CD4-positive, alpha-beta memory T cell (primary cell): ENCODE results near the gene TRPM5. TPM values are rescaled to one million over a fixed set of nuclear protein-coding genes. Genes with fewer than 3 reads are reported as not detected.

Experiments used
- CTCF ChIA-PET: fragments of 350-600 bp; sonication (Branson Sonifier 250); formaldehyde crosslinking; loops from one replicate; lab custom pipeline; 2021; ENCODE audit warnings: inconsistent platforms; ENCODE audit not compliant: partially characterized antibody; lab: Charles Lee
- POLR2A ChIA-PET: fragments of 350-600 bp; sonication (Branson Sonifier 250); formaldehyde crosslinking; loops from one replicate; lab custom pipeline; 2021; ENCODE audit not compliant: partially characterized antibody; lab: Charles Lee
- DNase-seq, 5 donors: peaks; one replicate each; pipeline versions ENCODE4 v3.0.0 to v3.0.0-alpha.2; 2020 to 2022; ENCODE audit warnings: mixed read lengths in 1 of 5
- H3K27ac ChIP-seq: one replicate; pipeline ENCODE4 v1.7.0; 2013; ENCODE audit warnings: low read depth, low read length
- H3K27me3 ChIP-seq: 2 replicates; pipeline ENCODE4 v1.7.0; 2013; ENCODE audit warnings: mild to moderate bottlenecking, low read length, moderate library complexity; ENCODE audit not compliant: insufficient read depth
- H3K36me3 ChIP-seq: 2 replicates; pipeline ENCODE4 v1.7.0; 2013; ENCODE audit warnings: mild to moderate bottlenecking, low read length, moderate library complexity; ENCODE audit not compliant: insufficient read depth
- H3K4me1 ChIP-seq: 2 replicates; pipeline ENCODE4 v1.7.0; 2013; ENCODE audit warnings: mild to moderate bottlenecking, low read length, moderate library complexity; ENCODE audit not compliant: insufficient read depth
- H3K4me3 ChIP-seq, 2 donors: one replicate each; pipeline ENCODE4 v1.7.0; 2013; ENCODE audit warnings: low read length in 2 of 2, mild to moderate bottlenecking in 1 of 2
- H3K9me3 ChIP-seq, 2 donors: one replicate each; pipeline ENCODE4 v1.7.0; 2013; ENCODE audit warnings: low read length in 2 of 2, control low read depth in 1 of 2; ENCODE audit not compliant: control insufficient read depth in 1 of 2
- H3K27ac Mint-ChIP-seq, 7 donors: one replicate each; pipeline ENCODE4 v1.8.0; 2020 to 2021; ENCODE audit warnings: mixed read lengths in 7 of 7, mild to moderate bottlenecking in 6 of 7, inconsistent platforms in 3 of 7, moderate library complexity in 3 of 7
- H3K27me3 Mint-ChIP-seq, 2 donors: one replicate each; pipeline ENCODE4 v1.8.0; 2020 to 2021; ENCODE audit warnings: mixed read lengths in 2 of 2
- H3K36me3 Mint-ChIP-seq, 2 donors: one replicate each; pipeline ENCODE4 v1.8.0; 2020 to 2021; ENCODE audit warnings: mixed read lengths in 2 of 2, inconsistent platforms in 1 of 2, mild to moderate bottlenecking in 1 of 2
- H3K4me1 Mint-ChIP-seq, 4 donors: one replicate each; pipeline ENCODE4 v1.8.0; 2020 to 2021; ENCODE audit warnings: mixed read lengths in 4 of 4, mild to moderate bottlenecking in 1 of 4
- H3K4me3 Mint-ChIP-seq, 8 donors: one replicate each; pipeline ENCODE4 v1.8.0; 2020 to 2021; ENCODE audit warnings: mixed read lengths in 8 of 8, mild to moderate bottlenecking in 7 of 8, moderate library complexity in 6 of 8, inconsistent platforms in 3 of 8
- H3K9me3 Mint-ChIP-seq, 8 donors: one replicate each; pipeline ENCODE4 v1.8.0; 2020 to 2021; ENCODE audit warnings: mixed read lengths in 8 of 8, mild to moderate bottlenecking in 5 of 8, inconsistent platforms in 3 of 8, moderate library complexity in 1 of 8
- intact Hi-C: fragments of 100-400 bp; cut with micrococcal nuclease; formaldehyde crosslinking; loops from one replicate; pipeline ENCODE4 v1.15.1; 2023
- polyA plus RNA-seq, 2 donors: library from polyadenylated mRNA; unstranded; fragments of 300-500 nt; fragmentation: Illumina TruSeq; gene quantifications; one replicate each; pipeline ENCODE4 v1.2.3, GENCODE V29; 2021
- total RNA-seq, 2 experiments: library from RNA; stranded (reverse); gene quantifications; one replicate each; pipeline ENCODE4 v1.2.3, GENCODE V29; 2021

The TRPM5 gene
- total and polyA plus RNA-seq, 4 experiments from 2014 or later, result 0.19 to 0.23 TPM; not detected in 2

- Mint-ChIP-seq H3K27ac (no peak overlapping the region), H3K4me1 (no peaks in the 10 kb centered on the region), H3K9me3 (peaks cover 0 to 2% (median 0%) of the 10 kb centered on the region in 8 donors), H3K36me3 (no peaks in the 10 kb centered on the region), H3K4me3 (no peak overlapping the region), H3K27me3 (no peaks in the 10 kb centered on the region)
- intact Hi-C loops, result no loop called here
- ChIA-PET CTCF (no interaction called here), POLR2A (no interaction called here)
- no peak for DNase-seq
- Histone ChIP-seq H3K9me3 (no peaks in the 10 kb centered on the region), H3K36me3 (no peaks in the 10 kb centered on the region), H3K27me3 (no peaks in the 10 kb centered on the region), H3K4me1 (no peaks in the 10 kb centered on the region), H3K4me3 (no peak overlapping the region), H3K27ac (no peak overlapping the region)
Measured at GRCh38 chr11:2435288-2436012, 8.9 kb downstream of the TRPM5 start.

- no peak overlapping the region for H3K4me3 Mint-ChIP-seq
- POLR2A ChIA-PET, result no interaction called here
- no peak for DNase-seq
Measured at GRCh38 chr11:2434506-2435255, 9.6 kb downstream of the TRPM5 start.

GRCh38 chr11:2434008-2434407, 10.3 kb downstream of the TRPM5 start:
- intact Hi-C loops, result no loop called here
- H3K4me1 ChIP-seq, result no peaks in the 10 kb centered on the region
- POLR2A ChIA-PET, result no interaction called here
- Mint-ChIP-seq H3K27ac (no peak overlapping the region), H3K4me3 (no peak overlapping the region), H3K36me3 (no peaks in the 10 kb centered on the region), H3K4me1 (no peaks in the 10 kb centered on the region), H3K27me3 (no peaks in the 10 kb centered on the region), H3K9me3 (no peaks in the 10 kb centered on the region)
- no peaks in the 10 kb centered on the region for H3K9me3 ChIP-seq
- H3K4me3 ChIP-seq, result no peak overlapping the region
- no peaks in the 10 kb centered on the region for H3K27me3 ChIP-seq
- no peak for DNase-seq
- no peak overlapping the region for H3K27ac ChIP-seq
- H3K36me3 ChIP-seq, result no peaks in the 10 kb centered on the region
- CTCF ChIA-PET, result no interaction called here

More at GRCh38 chr11:2434506-2435255, 9.6 kb downstream of the TRPM5 start:
- intact Hi-C loops, result no loop called here
- Histone ChIP-seq H3K9me3 (no peaks in the 10 kb centered on the region), H3K27me3 (no peaks in the 10 kb centered on the region), H3K27ac (no peak overlapping the region), H3K4me1 (no peaks in the 10 kb centered on the region), H3K36me3 (no peaks in the 10 kb centered on the region), H3K4me3 (no peak overlapping the region)
- Mint-ChIP-seq H3K36me3 (no peaks in the 10 kb centered on the region), H3K4me1 (no peaks in the 10 kb centered on the region), H3K27me3 (no peaks in the 10 kb centered on the region), H3K27ac (no peak overlapping the region), H3K9me3 (no peaks in the 10 kb centered on the region)
- CTCF ChIA-PET, result interaction anchor here (0.5 kb wide), 1 partner anchor 89 kb away, joined by 3 read pairs; no protein-coding TSS in a partner anchor

- ChIA-PET POLR2A (no interaction called here), CTCF (interaction anchor here (2.9 kb wide), 1 partner anchor 98 kb away, joined by 18 read pairs; no protein-coding TSS in a partner anchor)
- no peak for DNase-seq
- no peaks in the 10 kb centered on the region for H3K9me3 Mint-ChIP-seq
- H3K36me3 ChIP-seq, result no peaks in the 10 kb centered on the region
- intact Hi-C loops, result no loop called here
- no peak overlapping the region for H3K27ac Mint-ChIP-seq
- H3K4me1 ChIP-seq, result no peaks in the 10 kb centered on the region
- no peaks in the 10 kb centered on the region for H3K36me3 Mint-ChIP-seq
- H3K4me3 ChIP-seq, result no peak overlapping the region
- no peaks in the 10 kb centered on the region for H3K27me3 Mint-ChIP-seq
- H3K27me3 ChIP-seq, result no peaks in the 10 kb centered on the region
- H3K4me1 Mint-ChIP-seq, result no peaks in the 10 kb centered on the region
- H3K9me3 ChIP-seq, result no peaks in the 10 kb centered on the region
- H3K27ac ChIP-seq, result no peak overlapping the region
- H3K4me3 Mint-ChIP-seq, result no peak overlapping the region
Measured at GRCh38 chr11:2433106-2433925, 11.0 kb downstream of the TRPM5 start.

- no peak overlapping the region for H3K27ac Mint-ChIP-seq
- no peak overlapping the region for H3K4me3 Mint-ChIP-seq
- Histone ChIP-seq H3K9me3 (no peaks in the 10 kb centered on the region), H3K27me3 (no peaks in the 10 kb centered on the region), H3K4me1 (no peaks in the 10 kb centered on the region), H3K36me3 (no peaks in the 10 kb centered on the region), H3K27ac (no peak overlapping the region), H3K4me3 (no peak overlapping the region)
- CTCF ChIA-PET, result interaction anchor here (2.9 kb wide), 1 partner anchor 99 kb away, joined by 18 read pairs; no protein-coding TSS in a partner anchor
- no peaks in the 10 kb centered on the region for H3K36me3 Mint-ChIP-seq
- H3K9me3 Mint-ChIP-seq, result no peaks in the 10 kb centered on the region
- no peak for DNase-seq
- POLR2A ChIA-PET, result no interaction called here
- H3K27me3 Mint-ChIP-seq, result no peaks in the 10 kb centered on the region
- no peaks in the 10 kb centered on the region for H3K4me1 Mint-ChIP-seq
- intact Hi-C loops, result no loop called here
Measured at GRCh38 chr11:2432628-2433071, 11.7 kb downstream of the TRPM5 start.

GRCh38 chr11:2432171-2432621, 12.1 kb downstream of the TRPM5 start:
- no peak overlapping the region for H3K27ac Mint-ChIP-seq
- DNase-seq, result no peak
- no peaks in the 10 kb centered on the region for H3K4me1 Mint-ChIP-seq
- Histone ChIP-seq H3K4me1 (no peaks in the 10 kb centered on the region), H3K27ac (no peak overlapping the region), H3K4me3 (no peak overlapping the region), H3K36me3 (no peaks in the 10 kb centered on the region), H3K27me3 (no peaks in the 10 kb centered on the region), H3K9me3 (no peaks in the 10 kb centered on the region)
- CTCF ChIA-PET, result interaction anchor here (1.5 to 2.9 kb wide), 2 partner anchors 99 to 457 kb away, joined by 3 to 18 read pairs; no protein-coding TSS in a partner anchor
- H3K4me3 Mint-ChIP-seq, result no peak overlapping the region
- H3K36me3 Mint-ChIP-seq, result no peaks in the 10 kb centered on the region
- no peaks in the 10 kb centered on the region for H3K27me3 Mint-ChIP-seq
- H3K9me3 Mint-ChIP-seq, result no peaks in the 10 kb centered on the region
- POLR2A ChIA-PET, result no interaction called here
- intact Hi-C loops, result no loop called here
